ENCODE results near the gene DOCK2.

The DOCK2 gene

DNA sequence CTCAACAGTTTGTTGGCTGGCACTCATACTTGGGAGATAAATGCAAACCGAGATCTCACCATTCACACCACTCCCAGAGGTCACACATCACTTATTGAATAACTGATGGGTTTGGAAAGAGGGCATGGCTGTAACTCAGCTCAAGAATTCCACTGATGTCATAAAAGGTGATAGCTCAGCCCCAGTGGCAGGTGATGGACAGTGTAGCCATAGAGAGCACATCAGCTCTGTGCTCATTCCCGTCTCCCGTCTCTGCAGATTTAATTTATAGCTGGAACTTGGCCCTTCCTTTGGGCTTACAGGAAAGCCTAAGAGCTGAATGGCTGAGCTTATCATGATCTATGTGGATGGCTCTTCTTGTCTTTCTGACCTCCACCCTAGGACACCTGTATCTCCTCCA is 283.4 kb downstream of the DOCK2 start:
- H3K27me3 ChIP-seq (replicated peaks; ENCODE audit: insufficient read depth, low read length) = no peaks in the 10 kb centered on the region
- H3K27ac ChIP-seq (ENCODE audit: low read length) = no peak overlapping the region
- no peaks in the 10 kb centered on the region for H3F3A ChIP-seq (ENCODE audit: insufficient read depth, low read length)
- no peaks in the 10 kb centered on the region for H3K79me2 ChIP-seq (ENCODE audit: low read length)
- no peaks in the 10 kb centered on the region for H3K36me3 ChIP-seq (replicated peaks; ENCODE audit: insufficient read depth, low read length)
- no peaks in the 10 kb centered on the region for H4K20me1 ChIP-seq (ENCODE audit: insufficient read depth, low read length)
- no peaks in the 10 kb centered on the region for H3K9me2 ChIP-seq (replicated peaks; ENCODE audit: insufficient read depth, low read length)
- no peak for TF ChIP-seq EZH2phosphoT487 (IDR thresholded peaks at IDR 0.05; ENCODE audit: low read length)
- TF ChIP-seq, protein P1, sequence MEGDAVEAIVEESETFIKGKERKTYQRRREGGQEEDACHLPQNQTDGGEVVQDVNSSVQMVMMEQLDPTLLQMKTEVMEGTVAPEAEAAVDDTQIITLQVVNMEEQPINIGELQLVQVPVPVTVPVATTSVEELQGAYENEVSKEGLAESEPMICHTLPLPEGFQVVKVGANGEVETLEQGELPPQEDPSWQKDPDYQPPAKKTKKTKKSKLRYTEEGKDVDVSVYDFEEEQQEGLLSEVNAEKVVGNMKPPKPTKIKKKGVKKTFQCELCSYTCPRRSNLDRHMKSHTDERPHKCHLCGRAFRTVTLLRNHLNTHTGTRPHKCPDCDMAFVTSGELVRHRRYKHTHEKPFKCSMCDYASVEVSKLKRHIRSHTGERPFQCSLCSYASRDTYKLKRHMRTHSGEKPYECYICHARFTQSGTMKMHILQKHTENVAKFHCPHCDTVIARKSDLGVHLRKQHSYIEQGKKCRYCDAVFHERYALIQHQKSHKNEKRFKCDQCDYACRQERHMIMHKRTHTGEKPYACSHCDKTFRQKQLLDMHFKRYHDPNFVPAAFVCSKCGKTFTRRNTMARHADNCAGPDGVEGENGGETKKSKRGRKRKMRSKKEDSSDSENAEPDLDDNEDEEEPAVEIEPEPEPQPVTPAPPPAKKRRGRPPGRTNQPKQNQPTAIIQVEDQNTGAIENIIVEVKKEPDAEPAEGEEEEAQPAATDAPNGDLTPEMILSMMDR (IDR thresholded peaks at IDR 0.05; ENCODE audit: low read length) = no peak
- H3K9me3 ChIP-seq (replicated peaks; ENCODE audit: insufficient read depth, low read length) = no peaks in the 10 kb centered on the region
- DNase-seq = no peak
- H3K4me2 ChIP-seq (ENCODE audit: low read depth, low read length) = no peak overlapping the region
- H3K9ac ChIP-seq (ENCODE audit: low read length) = no peak overlapping the region
- H3K4me1 ChIP-seq (ENCODE audit: low read length) = no peaks in the 10 kb centered on the region
- no peak overlapping the region for H3K4me3 ChIP-seq (ENCODE audit: low read length)
- H2AFZ ChIP-seq (ENCODE audit: low read length) = no peak overlapping the region

DNA sequence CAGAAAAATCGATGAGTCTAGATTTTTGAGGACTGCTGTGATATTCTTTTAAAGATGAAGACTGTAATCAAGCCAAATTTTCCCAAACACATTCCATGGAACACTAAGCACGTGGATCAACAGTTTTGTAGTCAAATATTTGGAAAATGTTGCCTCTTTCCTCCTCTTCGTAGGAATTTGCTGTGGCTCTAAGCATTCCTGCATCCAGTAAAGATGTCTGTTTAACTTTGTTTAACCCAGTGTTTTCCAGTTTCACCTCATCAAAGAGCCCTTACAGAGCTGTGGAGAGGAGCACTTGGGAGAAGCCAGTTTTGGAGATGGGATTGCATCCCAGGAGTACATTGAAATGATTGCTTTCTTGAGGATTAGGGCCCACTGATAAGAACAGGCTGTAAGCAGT is 284.3 kb downstream of the DOCK2 start:
- Histone ChIP-seq H3K9me3 (replicated peaks; ENCODE audit: insufficient read depth, low read length) (no peaks in the 10 kb centered on the region), H3F3A (ENCODE audit: insufficient read depth, low read length) (no peaks in the 10 kb centered on the region), H3K9ac (ENCODE audit: low read length) (no peak overlapping the region), H3K36me3 (replicated peaks; ENCODE audit: insufficient read depth, low read length) (no peaks in the 10 kb centered on the region), H3K4me2 (ENCODE audit: low read depth, low read length) (no peak overlapping the region), H3K4me3 (ENCODE audit: low read length) (no peak overlapping the region), H3K27ac (ENCODE audit: low read length) (no peak overlapping the region), H2AFZ (ENCODE audit: low read length) (no peak overlapping the region), H3K27me3 (replicated peaks; ENCODE audit: insufficient read depth, low read length) (no peaks in the 10 kb centered on the region), H4K20me1 (ENCODE audit: insufficient read depth, low read length) (no peaks in the 10 kb centered on the region), H3K4me1 (ENCODE audit: low read length) (no peaks in the 10 kb centered on the region), H3K79me2 (ENCODE audit: low read length) (no peaks in the 10 kb centered on the region), H3K9me2 (replicated peaks; ENCODE audit: insufficient read depth, low read length) (no peaks in the 10 kb centered on the region)
- DNase-seq = no peak
- no peak for TF ChIP-seq EZH2 (optimal IDR thresholded peaks at IDR 0.05; ENCODE audit: low read depth, low read length)
- TF ChIP-seq, protein P1 (IDR thresholded peaks at IDR 0.05; ENCODE audit: low read length) = no peak
- no peak for TF ChIP-seq EZH2phosphoT487 (IDR thresholded peaks at IDR 0.05; ENCODE audit: low read length)

DNA sequence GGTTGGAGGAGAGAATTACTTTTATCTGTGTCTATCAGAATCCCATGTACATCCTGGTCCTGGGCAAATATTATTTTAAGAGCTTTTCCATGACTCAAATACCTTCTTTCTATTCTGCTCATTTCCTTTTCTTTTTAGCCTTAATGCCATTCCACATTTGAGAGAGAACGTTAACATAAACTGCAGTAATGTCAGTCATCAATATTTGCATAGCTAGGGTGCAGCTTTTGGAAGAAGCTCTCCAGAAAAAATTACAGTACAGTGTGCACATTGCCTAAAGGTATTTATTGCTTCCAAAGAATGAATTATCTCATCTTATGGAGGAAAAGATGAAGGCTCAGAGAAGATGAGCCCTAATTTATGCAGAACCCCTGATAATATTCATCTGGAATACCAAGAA is 284.9 kb downstream of the DOCK2 start:
- H3K36me3 ChIP-seq (replicated peaks; ENCODE audit: insufficient read depth, low read length) = no peaks in the 10 kb centered on the region
- no peak overlapping the region for H3K4me2 ChIP-seq (ENCODE audit: low read depth, low read length)
- no peaks in the 10 kb centered on the region for H3F3A ChIP-seq (ENCODE audit: insufficient read depth, low read length)
- no peak overlapping the region for H3K27ac ChIP-seq (ENCODE audit: low read length)
- no peaks in the 10 kb centered on the region for H3K9me3 ChIP-seq (replicated peaks; ENCODE audit: insufficient read depth, low read length)
- no peak overlapping the region for H2AFZ ChIP-seq (ENCODE audit: low read length)
- DNase-seq = no peak
- TF ChIP-seq, protein P1 (IDR thresholded peaks at IDR 0.05; ENCODE audit: low read length) = no peak
- TF ChIP-seq EZH2phosphoT487 (IDR thresholded peaks at IDR 0.05; ENCODE audit: low read length) (no peak), EZH2 (optimal IDR thresholded peaks at IDR 0.05; ENCODE audit: low read depth, low read length) (no peak)
- H3K4me3 ChIP-seq (ENCODE audit: low read length) = no peak overlapping the region
- no peaks in the 10 kb centered on the region for H3K79me2 ChIP-seq (ENCODE audit: low read length)
- H3K9me2 ChIP-seq (replicated peaks; ENCODE audit: insufficient read depth, low read length) = no peaks in the 10 kb centered on the region
- H3K27me3 ChIP-seq (replicated peaks; ENCODE audit: insufficient read depth, low read length) = no peaks in the 10 kb centered on the region
- no peaks in the 10 kb centered on the region for H3K4me1 ChIP-seq (ENCODE audit: low read length)
- H3K9ac ChIP-seq (ENCODE audit: low read length) = no peak overlapping the region
- no peaks in the 10 kb centered on the region for H4K20me1 ChIP-seq (ENCODE audit: insufficient read depth, low read length)

Measured in MM.1S (cell line).